HepG2 (cell line): Measurements from ENCODE around the gene CYB5R3. TPM values are rescaled to one million over a fixed set of nuclear protein-coding genes. Genes with fewer than 3 reads are reported as not detected.
A peak's percentile ranks its signal among the peaks of the same experiment; 100 is the strongest.

ENCODE experiments used
- ARHGAP35 ChIP-seq: sonication (generic); formaldehyde crosslinking; IDR thresholded peaks from 2 replicates; pipeline ENCODE4 v1.9.0; 2022; ENCODE audit warnings: mild to moderate bottlenecking, inconsistent platforms, moderate library complexity, missing genetic modification reagents, borderline replicate concordance
- ATF6 ChIP-seq: sonication (generic); formaldehyde crosslinking; conservative IDR thresholded peaks from 2 replicates; pipeline ENCODE4 v1.4.0; 2020; ENCODE audit warnings: missing genetic modification reagents
- CBX2 ChIP-seq, 2 experiments: fragments of 200-600 bp in 1 of 2; sonication (generic); formaldehyde crosslinking in 1 of 2; IDR thresholded peaks; 2 replicates each; pipeline versions ENCODE4 v1.7.0 to v1.8.1; 2018 to 2022; ENCODE audit warnings: low read depth in 2 of 2, low read length in 1 of 2, mild to moderate bottlenecking in 1 of 2, missing genetic modification reagents in 1 of 2
- EP300 ChIP-seq, 3 experiments: sonication (generic) in 1 of 3; formaldehyde crosslinking in 1 of 3; IDR thresholded peaks; 2 replicates each; pipeline versions ENCODE4 v1.5.1 to v1.6.1; 2011 to 2020; ENCODE audit warnings: low read depth in 2 of 3, low read length in 2 of 3, borderline replicate concordance in 1 of 3, improper control_type of control experiment in 1 of 3, mild to moderate bottlenecking in 1 of 3, missing genetic modification reagents in 1 of 3, moderate library complexity in 1 of 3
- GLI4 ChIP-seq: sonication (generic); formaldehyde crosslinking; IDR thresholded peaks from 2 replicates; pipeline ENCODE4 v1.5.1; 2020; ENCODE audit warnings: missing genetic modification reagents, mild to moderate bottlenecking, moderate library complexity, borderline replicate concordance
- KAT7 ChIP-seq: IDR thresholded peaks from 2 replicates; pipeline ENCODE4 v1.6.1; 2018; ENCODE audit warnings: borderline replicate concordance, missing compliant biosample characterization
- PCBP1 ChIP-seq: fragments of 200-400 bp; formaldehyde crosslinking; IDR thresholded peaks from 2 replicates; pipeline ENCODE4 v1.6.1; 2017; ENCODE audit warnings: mild to moderate bottlenecking, low read depth, low read length, borderline replicate concordance
- PPARG ChIP-seq: conservative IDR thresholded peaks from 2 replicates; pipeline ENCODE4 v1.6.1; 2016; ENCODE audit warnings: missing biosample characterization, missing genetic modification reagents
- PRDM15 ChIP-seq: sonication (generic); formaldehyde crosslinking; IDR thresholded peaks from 2 replicates; pipeline ENCODE4 v1.4.0; 2020; ENCODE audit warnings: missing genetic modification reagents
- ZNF180 ChIP-seq: sonication (generic); formaldehyde crosslinking; IDR thresholded peaks from 2 replicates; pipeline ENCODE4 v1.4.0; 2020; ENCODE audit warnings: low read depth, missing genetic modification reagents, borderline replicate concordance
- ZNF224 ChIP-seq: sonication (generic); formaldehyde crosslinking; IDR thresholded peaks from 2 replicates; pipeline ENCODE4 v1.5.0; 2020; ENCODE audit warnings: mild to moderate bottlenecking, missing genetic modification reagents
- ZNF761 ChIP-seq: sonication (generic); formaldehyde crosslinking; conservative IDR thresholded peaks from 2 replicates; pipeline ENCODE4 v1.4.0; 2020; ENCODE audit warnings: mild to moderate bottlenecking, missing genetic modification reagents
- ZNF766 ChIP-seq: sonication (generic); formaldehyde crosslinking; IDR thresholded peaks from 2 replicates; pipeline ENCODE4 v1.5.0; 2020; ENCODE audit warnings: missing genetic modification reagents, borderline replicate concordance
- ZNF770 ChIP-seq: sonication (generic); formaldehyde crosslinking; IDR thresholded peaks from 2 replicates; pipeline ENCODE4 v1.5.0; 2020; ENCODE audit warnings: mild to moderate bottlenecking, missing genetic modification reagents
- polyA plus RNA-seq, 8 experiments: library from polyadenylated mRNA; depleted of rRNA in 3 of 8; stranded (reverse) in 7 of 8; unstranded in 1 of 8; fragments of >200 nt; fragmentation: Illumina TruSeq in 4 of 8; extraction: Trizol in 4 of 8; gene quantifications; 2 replicates each; pipeline versions ENCODE4 v1.2.1 to v1.2.3, GENCODE V29; 2011 to 2016; ENCODE audit warnings: low read depth in 4 of 8, missing spikeins in 1 of 8, mixed read lengths in 1 of 8; ENCODE audit not compliant: insufficient read depth in 1 of 8
- total RNA-seq, 5 experiments: library from RNA; depleted of rRNA; stranded (reverse); fragments of >200 nt; fragmentation: Illumina TruSeq; extraction: Trizol; gene quantifications; 2 replicates each; pipeline ENCODE4 v1.2.3, GENCODE V29; 2016; ENCODE audit warnings: low read depth in 1 of 5

The CYB5R3 gene
- total and polyA plus RNA-seq, 2 of the 13 experiments (the other 11 are each of a cell fraction or from before 2014, with no cell fraction given) = 32.4 to 305 TPM

GRCh38 chr22:42615092-42615859 is 33.9 kb downstream of the CYB5R3 start (continued):
- TF ChIP-seq ATF6 (peak; percentile 88; the same call in 1 of the 2 replicates), GLI4 (0 out of 2 replicates have a peak, but pooled peaks have one; percentile 24), ZNF180 (CRISPR knock-in tag) (peak; percentile 90; the same call in 1 of the 2 replicates), PPARG (CRISPR knock-in tag) (peak; percentile 76), PCBP1 (no peak), ZNF224 (CRISPR knock-in tag) (peak; percentile 89), CBX2 (IDR thresholded peaks at IDR 0.05; ENCODE audit: low read depth, low read length) (no peak), CBX2 (CRISPR knock-in tag; IDR thresholded peaks at IDR 0.05; ENCODE audit: low read depth) (no peak), ZNF770 (CRISPR knock-in tag) (no peak), ZNF761 (peak; percentile 97), ARHGAP35 (CRISPR knock-in tag) (no peak), PRDM15 (CRISPR knock-in tag) (0 out of 2 replicates have a peak, but pooled peaks have one; percentile 26), EP300 (IDR thresholded peaks at IDR 0.05; ENCODE audit: low read depth in 2 of 2, low read length in 2 of 2) (peak; percentile 13 to 71; a peak in 2 of 4 replicates), EP300 (CRISPR knock-in tag; IDR thresholded peaks at IDR 0.05; ENCODE audit: borderline replicate concordance) (peak; percentile 92), KAT7 (CRISPR knock-in tag) (no peak; the same call in 1 of the 2 replicates), ZNF766 (CRISPR knock-in tag) (peak; percentile 95; the same call in 1 of the 2 replicates)
